Muscle layer of duodenum (tissue), 2 donors: Measurements from ENCODE around the gene ZNF341.
"Not testable (repeated sequence)": the region's sequence is repeated elsewhere in the genome, so short reads cannot be mapped to it uniquely, and the experiment has no call there.

Source experiments
- H3K27ac ChIP-seq: one replicate; pipeline ENCODE4 v1.7.0; 2013; ENCODE audit warnings: mild to moderate bottlenecking, low read length
- H3K27me3 ChIP-seq: one replicate; pipeline ENCODE4 v1.7.0; 2013; ENCODE audit warnings: low read depth, mild to moderate bottlenecking, control low read depth, low read length
- H3K36me3 ChIP-seq, 2 donors: one replicate each; pipeline ENCODE4 v1.7.0; 2013; ENCODE audit warnings: low read length in 2 of 2, control low read depth in 1 of 2, mild to moderate bottlenecking in 1 of 2; ENCODE audit not compliant: insufficient read depth in 2 of 2, control insufficient read depth in 1 of 2
- H3K4me1 ChIP-seq, 2 donors: one replicate each; pipeline ENCODE4 v1.7.0; 2013; ENCODE audit warnings: low read length in 2 of 2, mild to moderate bottlenecking in 2 of 2, control low read depth in 1 of 2, moderate library complexity in 1 of 2; ENCODE audit not compliant: insufficient read depth in 2 of 2, control insufficient read depth in 1 of 2
- H3K4me3 ChIP-seq, 2 donors: one replicate each; pipeline ENCODE4 v1.7.0; 2013; ENCODE audit warnings: low read length in 2 of 2, low read depth in 1 of 2, mild to moderate bottlenecking in 1 of 2
- H3K9me3 ChIP-seq, 2 donors: one replicate each; pipeline ENCODE4 v1.7.0; 2013; ENCODE audit warnings: low read length in 2 of 2, control low read depth in 1 of 2, mild to moderate bottlenecking in 1 of 2; ENCODE audit not compliant: control insufficient read depth in 1 of 2
- donor health status: healthy.

Gene ZNF341

DNA sequence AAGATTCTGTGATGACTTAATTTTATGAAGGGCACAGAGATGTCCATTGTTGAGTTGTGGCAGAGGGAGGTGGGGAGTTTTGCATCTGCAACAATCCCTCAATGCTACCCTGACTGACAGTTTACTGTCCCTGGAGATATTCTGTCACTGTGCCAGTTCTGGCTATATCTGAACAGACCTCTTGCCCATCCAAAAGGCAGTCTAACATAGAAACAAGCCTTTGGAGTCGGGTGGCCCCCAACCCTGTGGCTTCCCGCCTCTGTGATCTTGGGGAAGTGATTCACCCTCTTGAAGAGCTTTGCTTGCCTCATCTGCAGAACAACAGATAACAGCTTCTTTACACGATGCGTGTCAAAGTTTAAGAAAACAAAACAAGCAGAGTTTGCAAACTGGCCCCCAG, 41.8 kb upstream of the ZNF341 start:
- H3K27ac ChIP-seq: no peak overlapping the region
- H3K9me3 ChIP-seq: no peaks in the 10 kb centered on the region
- peaks cover 5 to 25% of the 10 kb centered on the region in 2 donors for H3K4me1 ChIP-seq
- H3K36me3 ChIP-seq: no peaks in the 10 kb centered on the region
- H3K27me3 ChIP-seq: no peaks in the 10 kb centered on the region
- H3K4me3 ChIP-seq: no peak overlapping the region

DNA sequence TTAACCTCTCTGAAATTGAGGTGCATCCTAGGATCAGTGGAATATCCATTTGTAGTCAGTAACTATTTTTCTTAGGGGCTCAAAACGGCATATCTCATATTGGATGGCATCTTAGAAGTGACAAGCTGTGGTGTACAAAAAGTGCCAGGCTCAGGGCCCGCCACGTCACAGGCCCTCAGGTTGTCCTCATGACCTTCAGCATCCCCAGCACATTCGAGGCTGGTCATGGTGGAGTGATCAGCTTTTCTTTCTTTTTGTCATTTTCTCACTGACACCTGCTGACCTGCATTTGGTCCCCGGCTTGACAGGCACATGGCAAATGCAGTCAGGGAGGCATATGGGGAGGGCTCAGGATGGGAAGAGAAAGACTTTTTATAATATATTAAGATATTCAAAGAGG, 38.5 kb upstream of the ZNF341 start:
- Histone ChIP-seq H3K36me3 (no peaks in the 10 kb centered on the region), H3K27ac (no peak overlapping the region), H3K4me3 (no peak overlapping the region), H3K27me3 (no peaks in the 10 kb centered on the region), H3K9me3 (no peaks in the 10 kb centered on the region), H3K4me1 (peaks cover 0 to 29% of the 10 kb centered on the region in 2 donors)

- Histone ChIP-seq H3K9me3 (no peaks in the 10 kb centered on the region), H3K4me3 (no peak overlapping the region), H3K4me1 (peaks cover 0 to 29% of the 10 kb centered on the region in 2 donors), H3K36me3 (no peaks in the 10 kb centered on the region), H3K27ac (no peak overlapping the region), H3K27me3 (no peaks in the 10 kb centered on the region)
Measured at GRCh38 chr20:33693741-33694638, 37.8 kb upstream of the ZNF341 start.

- H3K9me3 ChIP-seq: no peaks in the 10 kb centered on the region
- no peaks in the 10 kb centered on the region for H3K36me3 ChIP-seq
- no peaks in the 10 kb centered on the region for H3K27me3 ChIP-seq
- H3K4me1 ChIP-seq: peaks cover 0 to 29% of the 10 kb centered on the region in 2 donors
- H3K27ac ChIP-seq: no peak overlapping the region
- no peak overlapping the region for H3K4me3 ChIP-seq
Measured at GRCh38 chr20:33694639-33695012, 37.2 kb upstream of the ZNF341 start.

DNA sequence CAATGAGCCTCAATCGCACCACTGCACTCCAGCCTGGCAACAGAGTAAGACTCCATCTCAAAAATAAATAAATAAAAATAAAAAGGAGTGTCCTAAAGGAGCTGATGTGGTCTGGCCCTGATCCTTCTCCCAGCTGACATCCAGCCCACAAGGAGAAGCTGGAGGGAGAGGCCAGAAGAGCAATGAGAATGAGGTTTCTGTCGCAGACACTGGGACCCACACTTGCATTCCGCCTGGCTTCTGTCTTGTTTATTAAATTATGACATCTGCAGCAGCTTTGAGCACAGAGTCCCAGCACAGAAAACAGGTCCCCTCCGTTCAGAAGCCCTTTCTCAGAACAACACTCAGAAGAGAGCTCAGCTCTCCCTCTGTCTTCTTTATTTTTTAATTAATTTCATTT, 35.3 kb upstream of the ZNF341 start:
- Histone ChIP-seq H3K27me3 (no peaks in the 10 kb centered on the region), H3K27ac (no peak overlapping the region), H3K4me3 (no peak overlapping the region), H3K4me1 (peaks cover 0 to 29% of the 10 kb centered on the region in 2 donors), H3K36me3 (no peaks in the 10 kb centered on the region), H3K9me3 (no peaks in the 10 kb centered on the region)

DNA sequence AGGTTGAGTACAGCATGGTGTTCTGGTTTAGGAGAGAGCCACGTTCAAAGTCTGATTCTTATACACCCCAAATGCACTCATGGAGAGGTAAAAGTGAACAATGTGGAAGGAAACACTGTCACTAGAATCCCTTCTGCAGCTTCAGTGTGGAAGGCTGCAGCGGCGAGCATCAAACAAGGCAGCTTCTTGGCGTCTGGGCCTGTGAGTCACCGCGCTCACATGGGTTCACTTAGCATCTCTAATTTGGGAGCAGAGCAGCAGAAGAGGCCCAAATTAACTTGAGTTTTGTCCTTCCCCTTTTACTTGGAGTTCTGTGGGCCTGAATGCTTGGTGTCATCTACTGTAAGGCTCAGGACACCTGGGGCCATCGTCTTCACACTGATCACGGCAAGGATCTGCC, 34.7 kb upstream of the ZNF341 start:
- no peak overlapping the region for H3K4me3 ChIP-seq
- peaks cover 0 to 29% of the 10 kb centered on the region in 2 donors for H3K4me1 ChIP-seq
- no peaks in the 10 kb centered on the region for H3K27me3 ChIP-seq
- no peak overlapping the region for H3K27ac ChIP-seq
- H3K36me3 ChIP-seq: no peaks in the 10 kb centered on the region
- H3K9me3 ChIP-seq: no peaks in the 10 kb centered on the region

DNA sequence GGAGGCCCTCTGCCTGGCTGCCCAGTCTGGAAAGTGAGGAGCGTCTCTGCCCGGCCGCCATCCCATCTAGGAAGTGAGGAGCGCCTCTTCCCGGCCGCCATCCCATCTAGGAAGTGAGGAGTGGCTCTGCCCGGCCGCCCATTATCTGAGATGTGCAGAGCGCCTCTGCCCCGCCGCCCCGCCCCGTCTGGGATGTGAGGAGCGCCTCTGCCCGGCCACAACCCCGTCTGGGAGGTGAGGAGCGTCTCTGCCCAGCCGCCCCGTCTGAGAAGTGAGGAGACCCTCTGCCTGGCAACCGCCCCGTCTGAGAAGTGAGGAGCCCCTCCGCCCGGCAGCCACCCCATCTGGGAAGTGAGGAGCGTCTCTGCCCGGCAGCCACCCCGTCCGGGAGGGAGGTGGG, 32.8 kb upstream of the ZNF341 start:
- H3K9me3 ChIP-seq, H3K4me3 ChIP-seq: not testable (repeated sequence)

DNA sequence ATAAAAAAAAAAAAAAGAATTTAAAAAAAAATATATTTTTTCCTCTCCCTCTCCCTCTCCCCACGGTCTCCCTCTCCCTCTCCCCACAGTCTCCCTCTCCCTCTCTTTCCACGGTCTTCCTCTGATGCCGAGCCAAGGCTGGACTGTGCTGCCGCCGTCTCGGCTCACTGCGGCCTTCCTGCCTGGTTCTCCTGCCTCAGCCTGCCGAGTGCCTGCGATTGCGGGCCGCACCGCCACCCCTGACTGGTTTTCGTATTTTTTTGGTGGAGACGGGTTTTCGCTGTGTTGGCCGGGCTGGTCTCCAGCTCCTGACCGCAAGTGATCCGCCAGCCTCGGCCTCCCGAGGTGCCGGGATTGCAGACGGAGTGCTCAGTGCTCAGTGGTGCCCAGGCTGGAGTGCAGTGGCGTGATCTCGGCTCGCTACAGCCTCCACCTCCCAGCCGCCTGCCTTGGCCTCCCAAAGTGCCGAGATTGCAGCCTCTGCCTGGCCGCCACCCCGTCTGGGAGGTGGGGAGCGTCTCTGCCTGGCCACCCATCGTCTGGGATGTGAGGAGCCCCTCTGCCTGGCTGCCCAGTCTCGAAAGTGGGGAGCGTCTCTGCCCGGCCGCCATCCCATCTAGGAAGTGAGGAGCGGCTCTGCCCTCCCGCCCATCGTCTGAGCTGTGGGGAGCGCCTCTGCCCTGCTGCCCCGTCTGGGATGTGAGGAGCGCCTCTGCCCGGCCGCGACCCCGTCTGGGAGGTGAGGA, 30.9 kb upstream of the ZNF341 start:
- not testable (repeated sequence) for H3K27ac ChIP-seq, H3K36me3 ChIP-seq, H3K9me3 ChIP-seq, H3K4me3 ChIP-seq, H3K27me3 ChIP-seq
- peaks cover 0 to 21% of the 10 kb centered on the region in 2 donors for H3K4me1 ChIP-seq

More for the DNA sequence above, 32.8 kb upstream of the ZNF341 start:
- H3K27me3 ChIP-seq, H3K36me3 ChIP-seq, H3K27ac ChIP-seq: not testable (repeated sequence)
- peaks cover 0 to 31% of the 10 kb centered on the region in 2 donors for H3K4me1 ChIP-seq

DNA sequence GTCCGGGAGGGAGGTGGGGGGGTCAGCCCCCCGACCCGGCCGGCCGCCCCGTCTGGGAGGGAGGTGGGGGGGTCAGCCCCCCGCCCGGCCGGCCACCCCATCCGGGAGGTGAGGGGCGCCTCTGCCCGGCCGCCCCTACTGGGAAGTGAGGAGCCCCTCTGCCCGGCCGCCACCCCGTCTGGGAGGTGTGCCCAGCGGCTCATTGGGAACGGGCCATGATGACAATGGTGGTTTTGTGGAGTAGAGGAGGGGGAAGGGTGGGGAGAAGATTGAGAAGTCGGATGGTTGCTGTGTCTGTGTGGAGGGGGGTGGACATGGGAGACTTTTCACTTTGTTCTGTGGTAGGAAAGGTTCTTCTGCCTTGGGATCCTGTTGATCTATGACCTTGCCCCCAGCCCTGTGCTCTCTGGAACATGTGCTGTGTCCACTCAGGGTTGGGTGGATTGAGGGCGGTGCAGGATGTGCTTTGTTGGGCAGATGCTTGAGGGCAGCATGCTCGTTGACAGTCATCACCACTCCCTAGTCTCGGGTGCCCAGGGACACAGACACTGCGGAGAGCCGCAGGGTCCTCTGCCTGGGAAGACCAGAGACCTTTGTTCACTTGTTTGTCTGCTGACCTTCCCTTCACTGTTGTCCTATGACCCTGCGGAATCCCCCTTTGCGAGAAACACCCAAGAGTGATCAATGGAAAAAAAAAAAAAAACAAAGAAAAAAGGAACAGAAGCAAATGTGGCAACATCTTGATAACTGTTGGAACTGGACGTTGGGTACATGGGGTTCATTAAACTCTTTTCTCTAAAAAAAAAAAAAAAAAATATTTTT, 30.0 kb upstream of the ZNF341 start:
- no peak overlapping the region for H3K4me3 ChIP-seq
- H3K27ac ChIP-seq: no peak overlapping the region
- peaks cover 0 to 5% of the 10 kb centered on the region in 2 donors for H3K36me3 ChIP-seq
- H3K27me3 ChIP-seq: no peaks in the 10 kb centered on the region
- H3K9me3 ChIP-seq: no peaks in the 10 kb centered on the region
- H3K4me1 ChIP-seq: peaks cover 0 to 16% of the 10 kb centered on the region in 2 donors

DNA sequence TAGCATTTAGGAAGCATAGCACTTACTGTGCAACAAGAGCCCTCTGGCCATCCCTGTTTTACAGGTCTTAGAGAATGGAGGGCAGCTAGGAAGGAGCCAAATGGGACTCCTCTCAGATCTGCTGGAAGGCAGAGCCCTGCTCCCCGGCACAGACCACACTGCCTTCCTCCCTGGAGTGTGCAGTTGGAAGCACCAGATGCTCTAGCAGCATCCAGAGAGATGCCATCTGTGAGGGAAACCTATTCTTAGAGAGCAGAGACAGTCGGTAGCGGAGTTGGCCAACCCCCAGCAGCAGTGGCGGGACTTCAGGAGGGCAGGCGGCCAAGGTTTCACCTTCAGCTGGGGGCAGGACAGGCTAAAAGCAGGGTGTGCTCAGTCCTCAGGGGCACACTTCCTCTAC, 28.9 kb upstream of the ZNF341 start:
- Histone ChIP-seq H3K27ac (no peak overlapping the region), H3K4me3 (no peak overlapping the region), H3K36me3 (peaks cover 9 to 14% of the 10 kb centered on the region in 2 donors)

More for the DNA sequence above, 28.9 kb upstream of the ZNF341 start:
- no peaks in the 10 kb centered on the region for H3K9me3 ChIP-seq
- peaks cover 0 to 5% of the 10 kb centered on the region in 2 donors for H3K4me1 ChIP-seq
- H3K27me3 ChIP-seq: no peaks in the 10 kb centered on the region
